ENCODE results near the gene SSR4. TPM values are rescaled to one million over a fixed set of nuclear protein-coding genes. Genes with fewer than 3 reads are reported as not detected.
"Not testable (repeated sequence)": the region's sequence is repeated elsewhere in the genome, so short reads cannot be mapped to it uniquely, and the experiment has no call there.

Gene SSR4
- total RNA-seq (2014; rRNA removed; shearing (Covaris generic); ENCODE audit: low replicate concordance), result 227 and 266 TPM in 2 replicates

GRCh38 chrX:153794018-153794896, at the start of gene SSR4, which contains the start of gene IDH3G:
SSR4 (plus strand) TSS chrX:153794668; CDS start chrX:153794688, 20 bp downstream.
IDH3G (minus strand) TSS chrX:153794375; CDS start chrX:153794326, 49 bp downstream.
- Histone ChIP-seq H3K27me3 (no peaks in the 10 kb centered on the region), H3K9me3 (no peaks in the 10 kb centered on the region), H3K4me3 (peak within 1 kb of the TSS; percentile 93), H3K36me3 (no peaks in the 10 kb centered on the region; the same call in 1 of the 2 replicates)
- peak; percentile 87 for DNase-seq

GRCh38 chrX:153745067-153745433, 49.4 kb upstream of the SSR4 start:
- DNase-seq, H3K4me3 ChIP-seq, H3K9me3 ChIP-seq, H3K36me3 ChIP-seq, H3K27me3 ChIP-seq: not testable (repeated sequence)

- H3K9me3 ChIP-seq, result no peaks in the 10 kb centered on the region
- H3K27me3 ChIP-seq, result no peaks in the 10 kb centered on the region
- no peak for DNase-seq
- no peak overlapping the region for H3K4me3 ChIP-seq
- no peaks in the 10 kb centered on the region for H3K36me3 ChIP-seq
These were observed 48.1 kb upstream of the SSR4 start for GRCh38 chrX:153746359-153746758.

GRCh38 chrX:153746991-153747390, 47.5 kb upstream of the SSR4 start:
- H3K9me3 ChIP-seq, H3K36me3 ChIP-seq, H3K4me3 ChIP-seq, H3K27me3 ChIP-seq, DNase-seq: not testable (repeated sequence)

- DNase-seq, H3K36me3 ChIP-seq, H3K4me3 ChIP-seq, H3K9me3 ChIP-seq, H3K27me3 ChIP-seq: not testable (repeated sequence)
These were observed 45.5 kb upstream of the SSR4 start for GRCh38 chrX:153749017-153749416.

GRCh38 chrX:153750127-153750774, 44.2 kb upstream of the SSR4 start:
- Histone ChIP-seq H3K9me3 (no peaks in the 10 kb centered on the region), H3K4me3 (no peak overlapping the region), H3K27me3 (no peaks in the 10 kb centered on the region), H3K36me3 (no peaks in the 10 kb centered on the region)
- DNase-seq, result no peak

- no peak overlapping the region for H3K4me3 ChIP-seq
- no peaks in the 10 kb centered on the region for H3K9me3 ChIP-seq
- DNase-seq, result no peak
- H3K27me3 ChIP-seq, result no peaks in the 10 kb centered on the region
- H3K36me3 ChIP-seq, result no peaks in the 10 kb centered on the region; the same call in 1 of the 2 replicates
These were observed 39.3 kb upstream of the SSR4 start for GRCh38 chrX:153755136-153755535.

- no peaks in the 10 kb centered on the region for H3K27me3 ChIP-seq
- H3K36me3 ChIP-seq, result no peaks in the 10 kb centered on the region
- no peak for DNase-seq
- no peak overlapping the region for H3K4me3 ChIP-seq
- H3K9me3 ChIP-seq, result no peaks in the 10 kb centered on the region
These were observed 32.6 kb upstream of the SSR4 start for GRCh38 chrX:153761863-153762262.

- no peaks in the 10 kb centered on the region for H3K27me3 ChIP-seq
- no peak overlapping the region for H3K4me3 ChIP-seq
- no peaks in the 10 kb centered on the region for H3K9me3 ChIP-seq
- no peak for DNase-seq
- H3K36me3 ChIP-seq, result no peaks in the 10 kb centered on the region
These were observed 31.8 kb upstream of the SSR4 start for GRCh38 chrX:153762626-153763173.

GRCh38 chrX:153763298-153763932, 31.1 kb upstream of the SSR4 start:
- Histone ChIP-seq H3K4me3 (no peak overlapping the region), H3K27me3 (no peaks in the 10 kb centered on the region), H3K36me3 (no peaks in the 10 kb centered on the region), H3K9me3 (no peaks in the 10 kb centered on the region)
- no peak for DNase-seq

- Histone ChIP-seq H3K9me3 (no peaks in the 10 kb centered on the region), H3K36me3 (no peaks in the 10 kb centered on the region), H3K4me3 (peak within 1 kb of the TSS; percentile 48)
These were observed 30.3 kb upstream of the SSR4 start, which contains the start of gene PLXNB3 for GRCh38 chrX:153763989-153764755. PLXNB3 (plus strand) TSS chrX:153764249; CDS start chrX:153765536, 1,287 bp downstream.

GRCh38 chrX:153764786-153765137, 29.7 kb upstream of the SSR4 start:
- no peaks in the 10 kb centered on the region for H3K9me3 ChIP-seq
- H3K4me3 ChIP-seq, result no peak overlapping the region; the same call in none of the 2 replicates
- DNase-seq, result no peak
- no peaks in the 10 kb centered on the region for H3K36me3 ChIP-seq
- H3K27me3 ChIP-seq, result no peaks in the 10 kb centered on the region

More at GRCh38 chrX:153763989-153764755, 30.3 kb upstream of the SSR4 start, which contains the start of gene PLXNB3:
- peak; percentile 84 for DNase-seq
- H3K27me3 ChIP-seq, result no peaks in the 10 kb centered on the region

GRCh38 chrX:153765138-153766079, 29.1 kb upstream of the SSR4 start:
- Histone ChIP-seq H3K4me3 (peak overlapping the region; percentile 48), H3K9me3 (no peaks in the 10 kb centered on the region), H3K36me3 (no peaks in the 10 kb centered on the region), H3K27me3 (no peaks in the 10 kb centered on the region)
- peak; percentile 19 for DNase-seq

GRCh38 chrX:153766098-153766817, 28.2 kb upstream of the SSR4 start:
- Histone ChIP-seq H3K4me3 (peak overlapping the region; percentile 48), H3K27me3 (no peaks in the 10 kb centered on the region), H3K9me3 (no peaks in the 10 kb centered on the region), H3K36me3 (no peaks in the 10 kb centered on the region)
- DNase-seq, result peak; percentile 66

Measured in MG63 (cell line).